ENCODE data around the gene CHRD.

CHRD gene

DNA sequence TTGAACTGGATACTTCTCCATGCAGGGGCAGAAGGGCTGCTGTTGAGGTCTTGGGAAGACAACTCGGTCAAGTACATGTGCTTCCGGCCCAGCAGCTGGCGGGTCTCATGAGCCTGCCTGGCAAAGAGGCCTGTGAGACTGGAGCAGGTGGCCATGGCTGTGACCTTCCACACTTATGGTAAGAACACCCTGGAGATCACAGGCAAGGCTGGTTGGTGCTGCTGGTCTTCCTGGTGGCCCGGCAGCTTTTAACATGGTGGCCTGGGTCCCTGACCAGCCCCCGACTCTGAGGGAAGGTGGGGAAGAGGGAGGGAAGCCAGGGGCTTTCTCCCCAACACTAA lies 15.4 kb downstream of the CHRD start:
- H3K36me3 ChIP-seq = no peaks in the 10 kb centered on the region
- DNase-seq = no peak
- H3K27me3 ChIP-seq = peaks cover 27% of the 10 kb centered on the region
- no peak overlapping the region for H3K4me3 ChIP-seq (ENCODE audit: low read depth, low read length)
- no peaks in the 10 kb centered on the region for H3K4me1 ChIP-seq
- H3K9me3 ChIP-seq = no peaks in the 10 kb centered on the region
- TF ChIP-seq CTCF (IDR thresholded peaks at IDR 0.05; ENCODE audit: low read depth, low read length) = no peak

DNA sequence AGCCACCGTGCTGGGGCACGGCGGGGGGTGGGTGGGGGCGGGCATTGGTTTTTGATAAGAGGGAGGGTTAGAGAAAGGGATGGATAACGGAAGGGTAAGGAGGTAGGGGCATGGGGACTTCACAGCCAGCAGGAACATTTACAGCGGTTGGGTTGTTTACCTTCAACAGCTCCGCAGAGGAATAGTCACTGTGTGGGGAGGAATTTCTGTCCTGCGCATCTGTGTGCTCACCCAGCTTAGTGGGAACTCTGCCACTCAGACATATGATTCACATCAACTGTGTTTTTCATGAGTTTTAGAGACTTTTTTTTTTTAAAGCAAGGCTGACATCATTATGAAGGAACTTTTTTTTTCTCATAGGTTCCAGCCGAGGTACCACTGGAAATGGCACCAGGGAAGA lies 19.6 kb downstream of the CHRD start:
- Histone ChIP-seq H3K9me3 (no peaks in the 10 kb centered on the region), H3K4me3 (ENCODE audit: low read depth, low read length) (no peak overlapping the region), H3K27me3 (peaks cover 36% of the 10 kb centered on the region), H3K36me3 (no peaks in the 10 kb centered on the region), H3K4me1 (no peaks in the 10 kb centered on the region)
- DNase-seq = no peak
- TF ChIP-seq CTCF (IDR thresholded peaks at IDR 0.05; ENCODE audit: low read depth, low read length) = no peak

- no peak for DNase-seq
- peaks cover 11% of the 10 kb centered on the region for H3K27me3 ChIP-seq
- no peaks in the 10 kb centered on the region for H3K4me1 ChIP-seq
- H3K36me3 ChIP-seq = no peaks in the 10 kb centered on the region
- no peaks in the 10 kb centered on the region for H3K9me3 ChIP-seq
- TF ChIP-seq CTCF (IDR thresholded peaks at IDR 0.05; ENCODE audit: low read depth, low read length) = no peak
- H3K4me3 ChIP-seq (ENCODE audit: low read depth, low read length) = no peak overlapping the region
Measured at GRCh38 chr3:184405075-184406030, 25.5 kb downstream of the CHRD start.

DNA sequence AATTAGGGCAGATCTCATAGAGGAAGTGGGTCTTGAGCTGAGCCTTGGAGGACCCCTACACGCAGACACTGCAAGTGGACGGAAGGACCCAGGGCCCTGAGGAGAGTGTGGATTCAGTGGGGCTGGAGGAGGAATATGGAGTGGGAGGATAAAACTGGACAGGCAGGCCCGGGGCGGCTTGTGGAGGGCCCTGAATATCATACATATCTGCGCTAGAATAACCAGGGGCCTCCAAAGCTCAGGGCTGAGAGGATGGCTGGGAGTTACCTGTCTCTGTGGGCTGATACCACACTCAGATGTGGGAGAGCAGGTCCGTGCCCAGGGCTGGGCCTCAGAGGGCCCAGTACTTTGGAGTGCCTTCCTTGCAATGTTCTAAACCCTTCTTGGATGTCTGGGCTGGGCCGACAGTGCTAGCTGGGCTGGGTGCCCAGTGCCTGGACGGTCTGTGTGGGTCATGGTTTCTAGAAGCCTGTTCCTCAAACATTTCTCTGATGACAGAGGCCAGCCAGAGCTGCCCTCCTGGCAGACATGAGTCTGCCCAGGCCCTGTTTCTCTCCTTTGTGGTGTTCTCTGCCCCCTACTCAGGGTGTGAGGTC lies 29.6 kb downstream of the CHRD start:
- no peak for TF ChIP-seq CTCF (IDR thresholded peaks at IDR 0.05; ENCODE audit: low read depth, low read length)
- Histone ChIP-seq H3K9me3 (no peaks in the 10 kb centered on the region), H3K36me3 (no peaks in the 10 kb centered on the region), H3K4me1 (no peaks in the 10 kb centered on the region), H3K4me3 (ENCODE audit: low read depth, low read length) (no peak overlapping the region), H3K27me3 (no peaks in the 10 kb centered on the region)
- no peak for DNase-seq

DNA sequence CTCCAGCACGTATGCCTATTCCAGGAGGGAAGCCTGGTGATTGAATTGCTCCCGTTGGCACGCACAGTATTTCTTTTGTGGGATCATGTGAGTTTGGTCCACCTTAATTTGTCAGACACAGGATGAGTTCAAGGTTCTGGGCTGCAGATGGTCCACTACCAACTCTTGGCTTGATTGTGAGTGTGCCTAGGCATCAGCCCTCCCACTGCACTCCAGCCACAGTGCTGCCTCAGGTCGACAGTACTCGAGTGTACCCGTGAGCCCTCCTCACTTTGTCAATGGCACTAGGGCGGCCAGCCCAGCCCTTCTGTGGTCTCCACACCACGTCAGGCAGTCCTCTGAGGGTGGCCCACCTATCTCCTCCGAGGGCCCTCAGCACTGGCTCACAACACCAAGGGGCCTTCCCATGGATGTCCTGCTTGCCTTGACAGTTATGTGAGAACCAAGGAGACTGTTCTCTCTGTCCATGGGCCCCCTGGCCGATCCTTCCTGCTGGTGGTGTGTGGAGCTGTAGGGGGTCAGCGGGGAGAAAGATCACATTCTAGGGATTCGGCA lies 30.2 kb downstream of the CHRD start:
- Histone ChIP-seq H3K4me1 (no peaks in the 10 kb centered on the region), H3K4me3 (ENCODE audit: low read depth, low read length) (no peak overlapping the region), H3K9me3 (no peaks in the 10 kb centered on the region), H3K27me3 (no peaks in the 10 kb centered on the region), H3K36me3 (no peaks in the 10 kb centered on the region)
- DNase-seq = no peak
- no peak for TF ChIP-seq CTCF (IDR thresholded peaks at IDR 0.05; ENCODE audit: low read depth, low read length)
